ENCODE results near the gene EFNA5.

GRCh38 chr5:107713228-107713627 lies 42.5 kb upstream of the EFNA5 start:
- TF ChIP-seq SIN3A (IDR thresholded peaks at IDR 0.05; ENCODE audit: borderline replicate concordance, low read depth, low read length) = no peak
- no peak for TF ChIP-seq EZH2 (conservative IDR thresholded peaks at IDR 0.05; ENCODE audit: low read depth, low read length)
- TF ChIP-seq HDAC2 (CRISPR knock-in tag; IDR thresholded peaks at IDR 0.05) = no peak
- no peak for TF ChIP-seq XRCC5 (optimal IDR thresholded peaks at IDR 0.05; ENCODE audit: low read length)
- no peak for TF ChIP-seq FOXP4 (CRISPR knock-in tag; IDR thresholded peaks at IDR 0.05)

Measured in HepG2 (cell line).